Esophagus muscularis mucosa (tissue), 3 donors: ENCODE measurements around the gene PPP2R1B.

Source experiments
- EP300 ChIP-seq: sonication (generic); formaldehyde crosslinking; IDR thresholded peaks from one replicate; pipeline ENCODE4 v1.6.1; 2017; ENCODE audit warnings: antibody characterized with exemption
- TF ChIP-seq, protein P1 (sequence below), 3 experiments: fragments of 200-600 bp in 2 of 3; fragments of 450-650 bp in 1 of 3; sonication (generic) in 2 of 3; IDR thresholded peaks; one replicate each; pipeline ENCODE4 v1.5.1; 2017 to 2019; ENCODE audit warnings: antibody characterized with exemption in 3 of 3, mild to moderate bottlenecking in 2 of 3, moderate library complexity in 1 of 3

DNA sequence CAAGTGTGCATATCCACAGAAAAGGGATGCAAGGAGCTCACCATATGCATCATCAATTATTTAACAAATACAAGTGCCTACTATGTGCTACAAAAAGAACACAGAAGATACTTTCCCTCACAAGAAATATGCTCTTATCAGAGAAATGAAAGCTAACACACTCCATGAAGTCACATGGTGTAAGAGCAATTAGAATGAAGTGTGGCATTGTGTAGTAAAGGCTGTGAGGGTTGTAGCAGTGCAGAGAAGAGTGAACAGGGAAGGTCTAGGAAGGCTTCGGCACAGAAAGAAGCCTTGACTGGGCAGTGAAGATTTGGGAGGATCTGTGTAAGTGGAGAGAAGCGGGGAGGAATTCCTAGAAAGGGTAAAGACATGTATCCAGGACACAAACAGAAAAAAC is 22.5 kb downstream of the PPP2R1B start:
- TF ChIP-seq, protein P1, sequence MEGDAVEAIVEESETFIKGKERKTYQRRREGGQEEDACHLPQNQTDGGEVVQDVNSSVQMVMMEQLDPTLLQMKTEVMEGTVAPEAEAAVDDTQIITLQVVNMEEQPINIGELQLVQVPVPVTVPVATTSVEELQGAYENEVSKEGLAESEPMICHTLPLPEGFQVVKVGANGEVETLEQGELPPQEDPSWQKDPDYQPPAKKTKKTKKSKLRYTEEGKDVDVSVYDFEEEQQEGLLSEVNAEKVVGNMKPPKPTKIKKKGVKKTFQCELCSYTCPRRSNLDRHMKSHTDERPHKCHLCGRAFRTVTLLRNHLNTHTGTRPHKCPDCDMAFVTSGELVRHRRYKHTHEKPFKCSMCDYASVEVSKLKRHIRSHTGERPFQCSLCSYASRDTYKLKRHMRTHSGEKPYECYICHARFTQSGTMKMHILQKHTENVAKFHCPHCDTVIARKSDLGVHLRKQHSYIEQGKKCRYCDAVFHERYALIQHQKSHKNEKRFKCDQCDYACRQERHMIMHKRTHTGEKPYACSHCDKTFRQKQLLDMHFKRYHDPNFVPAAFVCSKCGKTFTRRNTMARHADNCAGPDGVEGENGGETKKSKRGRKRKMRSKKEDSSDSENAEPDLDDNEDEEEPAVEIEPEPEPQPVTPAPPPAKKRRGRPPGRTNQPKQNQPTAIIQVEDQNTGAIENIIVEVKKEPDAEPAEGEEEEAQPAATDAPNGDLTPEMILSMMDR (IDR thresholded peaks at IDR 0.05): no peak
- TF ChIP-seq EP300: no peak
